Lower lobe of right lung (tissue), 2 donors: ENCODE data around the gene FAR2. TPM values are rescaled to one million over a fixed set of nuclear protein-coding genes. Genes with fewer than 3 reads are reported as not detected.

Source experiments
- ATAC-seq, 2 donors: fragments of 200-7000 bp; cut with Tn5 transposase; one replicate each; pipeline ENCODE4 v1.9.1; 2020 to 2022; ENCODE audit warnings: mild to moderate bottlenecking in 2 of 2, moderate library complexity in 2 of 2
- DNase-seq: peaks from one replicate; pipeline ENCODE4 v3.0.0-alpha.2; 2020
- H3K27ac ChIP-seq: fragments of 200-600 bp; one replicate; pipeline ENCODE4 v1.8.0; 2022
- H3K27me3 ChIP-seq: fragments of 200-600 bp; one replicate; pipeline ENCODE4 v1.8.0; 2022; ENCODE audit warnings: low read depth
- H3K36me3 ChIP-seq: fragments of 200-600 bp; one replicate; pipeline ENCODE4 v1.8.0; 2022; ENCODE audit warnings: mild to moderate bottlenecking
- H3K4me1 ChIP-seq: fragments of 200-600 bp; one replicate; pipeline ENCODE4 v1.8.0; 2022
- H3K4me3 ChIP-seq: fragments of 200-600 bp; one replicate; pipeline ENCODE4 v1.8.0; 2022; ENCODE audit warnings: mild to moderate bottlenecking
- H3K9me3 ChIP-seq: fragments of 200-600 bp; one replicate; pipeline ENCODE4 v1.8.0; 2022
- intact Hi-C: fragments of 100-400 bp; cut with DNase I; formaldehyde crosslinking; loops from one replicate; pipeline ENCODE4 v1.11.0; 2022
- total RNA-seq: library from RNA; stranded (reverse); fragmentation: NEBNext Ultra II Directional; extraction: Animal tissue kit (Norgen Biotek cat#: 25700); gene quantifications from one replicate; pipeline ENCODE4 v1.2.1, GENCODE V29; 2021
- TF ChIP-seq, protein P1 (sequence below): fragments of 200-600 bp; IDR thresholded peaks from one replicate; pipeline ENCODE4 v1.8.0; 2022; ENCODE audit warnings: antibody characterized with exemption, mild to moderate bottlenecking
- donor health status: DM: no; HTN: yes; CAD: no; lungs with severe emphysema.

The FAR2 gene
- total RNA-seq, 1 donor from 2014 or later, result 23.7 TPM

DNA sequence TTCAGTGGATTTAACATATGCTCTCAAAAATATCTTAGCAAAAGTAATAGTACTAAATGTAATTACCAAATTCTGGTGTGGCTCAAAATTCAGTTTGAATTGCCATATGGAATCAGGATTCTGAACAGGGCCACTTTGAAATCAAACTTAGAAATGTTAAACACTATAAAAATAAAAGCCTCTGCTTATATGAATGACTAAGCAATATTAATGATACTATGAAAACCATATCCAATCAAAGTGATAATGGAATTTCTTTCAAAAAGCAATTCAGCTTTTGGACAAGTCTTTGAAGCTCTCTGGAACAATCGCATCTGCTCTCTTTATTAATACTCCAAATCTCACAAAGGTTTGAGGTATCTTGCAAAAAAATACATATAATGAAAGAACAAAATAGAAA is 180.3 kb downstream of the FAR2 start:
- ATAC-seq (no peak), DNase-seq (no peak)
- TF ChIP-seq, protein P1, sequence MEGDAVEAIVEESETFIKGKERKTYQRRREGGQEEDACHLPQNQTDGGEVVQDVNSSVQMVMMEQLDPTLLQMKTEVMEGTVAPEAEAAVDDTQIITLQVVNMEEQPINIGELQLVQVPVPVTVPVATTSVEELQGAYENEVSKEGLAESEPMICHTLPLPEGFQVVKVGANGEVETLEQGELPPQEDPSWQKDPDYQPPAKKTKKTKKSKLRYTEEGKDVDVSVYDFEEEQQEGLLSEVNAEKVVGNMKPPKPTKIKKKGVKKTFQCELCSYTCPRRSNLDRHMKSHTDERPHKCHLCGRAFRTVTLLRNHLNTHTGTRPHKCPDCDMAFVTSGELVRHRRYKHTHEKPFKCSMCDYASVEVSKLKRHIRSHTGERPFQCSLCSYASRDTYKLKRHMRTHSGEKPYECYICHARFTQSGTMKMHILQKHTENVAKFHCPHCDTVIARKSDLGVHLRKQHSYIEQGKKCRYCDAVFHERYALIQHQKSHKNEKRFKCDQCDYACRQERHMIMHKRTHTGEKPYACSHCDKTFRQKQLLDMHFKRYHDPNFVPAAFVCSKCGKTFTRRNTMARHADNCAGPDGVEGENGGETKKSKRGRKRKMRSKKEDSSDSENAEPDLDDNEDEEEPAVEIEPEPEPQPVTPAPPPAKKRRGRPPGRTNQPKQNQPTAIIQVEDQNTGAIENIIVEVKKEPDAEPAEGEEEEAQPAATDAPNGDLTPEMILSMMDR, result no peak
- H3K27ac ChIP-seq, result no peak overlapping the region
- intact Hi-C loops, result no loop called here
- H3K27me3 ChIP-seq, result no peaks in the 10 kb centered on the region
- peaks cover 3% of the 10 kb centered on the region for H3K36me3 ChIP-seq
- H3K4me3 ChIP-seq, result no peak overlapping the region
- H3K4me1 ChIP-seq, result no peaks in the 10 kb centered on the region
- H3K9me3 ChIP-seq, result no peaks in the 10 kb centered on the region

DNA sequence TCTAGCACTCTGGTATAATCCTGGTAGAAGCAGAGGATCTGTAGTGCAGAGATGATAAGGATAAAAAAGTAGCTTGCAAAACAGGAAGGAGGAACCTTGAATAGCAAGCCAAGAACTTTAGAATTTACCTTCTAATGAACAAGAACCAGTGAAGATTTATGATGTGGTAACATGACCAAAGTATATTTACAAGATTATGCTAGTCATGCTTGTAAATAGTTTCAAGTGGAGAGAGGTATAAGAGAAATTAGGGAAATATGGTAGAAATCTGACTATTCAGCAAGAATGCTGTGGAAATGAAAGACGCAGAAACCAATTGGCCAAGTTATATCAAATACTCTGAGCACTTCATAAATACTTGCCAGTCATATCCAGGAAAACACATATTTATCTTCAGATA is 184.1 kb downstream of the FAR2 start:
- no peaks in the 10 kb centered on the region for H3K4me1 ChIP-seq
- H3K36me3 ChIP-seq, result peaks cover 10% of the 10 kb centered on the region
- H3K27ac ChIP-seq, result no peak overlapping the region
- ATAC-seq (no peak), DNase-seq (no peak)
- intact Hi-C loops, result no loop called here
- no peaks in the 10 kb centered on the region for H3K27me3 ChIP-seq
- H3K9me3 ChIP-seq, result no peaks in the 10 kb centered on the region
- TF ChIP-seq, protein P1, result no peak
- H3K4me3 ChIP-seq, result no peak overlapping the region

DNA sequence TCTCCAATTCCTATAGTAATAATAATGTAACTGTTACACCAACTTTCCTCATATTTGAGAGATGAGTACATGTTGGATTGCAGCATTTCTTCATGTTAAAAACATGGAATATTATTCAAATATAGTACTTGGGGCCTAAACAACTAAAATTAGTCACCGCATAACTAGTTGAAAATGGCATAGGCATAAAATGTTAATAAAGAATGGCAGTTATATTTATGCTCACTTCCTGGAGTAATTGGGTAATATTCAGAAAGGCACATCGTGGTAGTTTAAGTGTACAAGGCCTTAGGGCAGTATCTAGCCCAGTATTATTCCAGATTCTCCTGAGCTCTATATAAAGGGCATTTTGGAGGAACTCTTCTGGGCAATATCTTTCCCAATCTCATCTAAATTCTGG is 185.9 kb downstream of the FAR2 start:
- H3K27me3 ChIP-seq, result no peaks in the 10 kb centered on the region
- H3K36me3 ChIP-seq, result peaks cover 24% of the 10 kb centered on the region
- H3K4me1 ChIP-seq, result no peaks in the 10 kb centered on the region
- H3K27ac ChIP-seq, result no peak overlapping the region
- TF ChIP-seq, protein P1, result no peak
- intact Hi-C loops, result no loop called here
- no peak overlapping the region for H3K4me3 ChIP-seq
- DNase-seq (no peak), ATAC-seq (no peak)
- no peaks in the 10 kb centered on the region for H3K9me3 ChIP-seq

DNA sequence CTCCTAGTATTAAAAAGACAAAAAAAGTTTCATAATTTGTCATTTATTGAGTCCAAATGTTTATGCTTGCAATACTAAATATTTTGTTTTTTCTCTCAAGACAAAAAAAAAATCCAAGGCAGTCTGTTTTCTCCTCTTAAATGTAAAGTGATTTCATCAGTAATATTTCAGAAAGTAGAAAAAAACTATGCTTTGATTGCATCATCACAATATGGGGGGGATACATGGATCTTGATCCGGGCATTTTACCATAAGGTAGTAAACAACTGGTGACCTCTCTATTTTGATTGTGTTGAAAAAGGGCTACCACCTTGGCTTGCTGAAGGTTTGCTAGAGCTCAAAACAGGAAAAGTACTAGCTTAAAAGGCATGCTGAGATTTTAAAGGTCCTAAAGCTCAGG is 188.2 kb downstream of the FAR2 start:
- no peak for ATAC-seq

DNA sequence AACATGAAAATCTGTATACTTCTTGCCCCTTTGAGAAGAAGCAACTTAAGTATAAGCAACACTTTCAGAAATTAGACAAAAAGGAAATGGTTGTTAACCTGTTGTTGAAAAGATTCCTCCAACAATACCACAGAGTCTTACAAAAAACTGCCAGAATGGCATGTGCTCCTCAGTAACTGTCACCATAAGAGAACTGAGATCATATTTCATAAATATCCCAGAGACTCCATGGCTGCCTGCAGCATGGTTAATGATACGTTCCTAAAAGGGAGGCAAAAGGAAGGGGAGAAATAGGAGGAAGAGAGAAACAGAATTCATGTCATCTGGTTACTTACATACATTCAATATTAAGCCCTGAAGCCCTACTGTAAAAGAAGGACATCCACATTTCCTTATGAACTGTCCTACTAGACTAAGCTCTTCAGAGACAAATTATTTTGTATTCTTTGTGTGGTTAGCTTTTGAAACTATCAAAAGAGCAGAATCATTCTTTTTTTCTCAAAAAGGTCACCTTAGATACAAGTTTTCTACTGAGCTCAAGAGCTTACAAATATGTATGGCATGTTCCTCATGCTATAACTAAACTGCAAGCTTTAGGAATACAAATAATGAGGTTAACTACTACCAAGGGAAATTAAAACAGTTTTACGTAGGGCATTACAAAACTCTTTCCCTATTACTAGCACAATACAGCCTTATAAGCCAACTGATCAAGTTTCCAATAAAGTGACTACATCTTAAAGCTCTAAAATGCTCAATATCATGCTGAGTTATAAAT is 194.1 kb downstream of the FAR2 start:
- Histone ChIP-seq H3K9me3 (no peaks in the 10 kb centered on the region), H3K4me1 (no peaks in the 10 kb centered on the region), H3K36me3 (peaks cover 91% of the 10 kb centered on the region), H3K27me3 (no peaks in the 10 kb centered on the region), H3K27ac (no peak overlapping the region), H3K4me3 (no peak overlapping the region)
- no peak for DNase-seq
- intact Hi-C loops, result no loop called here
- TF ChIP-seq, protein P1, result no peak
- ATAC-seq, result no peak

More for the DNA sequence above, 188.2 kb downstream of the FAR2 start:
- no peak overlapping the region for H3K27ac ChIP-seq
- TF ChIP-seq, protein P1, result no peak
- no peak for DNase-seq
- intact Hi-C loops, result no loop called here
- peaks cover 45% of the 10 kb centered on the region for H3K36me3 ChIP-seq
- H3K4me3 ChIP-seq, result no peak overlapping the region
- H3K27me3 ChIP-seq, result no peaks in the 10 kb centered on the region
- H3K9me3 ChIP-seq, result no peaks in the 10 kb centered on the region
- H3K4me1 ChIP-seq, result no peaks in the 10 kb centered on the region
